GM12891 (cell line): ENCODE results near the gene DRG1.

Source experiments
- DNase-seq: peaks from one replicate; pipeline ENCODE4 v3.0.0; 2011; ENCODE audit warnings: low spot score; ENCODE audit not compliant: insufficient read length
- FAIRE-seq: peaks from 2 replicates; lab custom pipeline; 2011; peaks lifted over from hg19 to GRCh38; lab: Jason Lieb, UNC
- PAX5 ChIP-seq: IDR thresholded peaks from 2 replicates; pipeline ENCODE4 v1.6.1; 2011; ENCODE audit warnings: low read length, moderate library complexity, mild to moderate bottlenecking; ENCODE audit not compliant: insufficient read depth, severe bottlenecking
- POLR2A ChIP-seq: IDR thresholded peaks from 2 replicates; pipeline ENCODE4 v1.6.1; 2011; ENCODE audit warnings: low read depth, low read length, control low read depth
- POLR2AphosphoS5 ChIP-seq: IDR thresholded peaks from 2 replicates; pipeline ENCODE4 v1.6.1; 2011; ENCODE audit warnings: low read depth, low read length, control low read depth
- POU2F2 ChIP-seq: IDR thresholded peaks from 2 replicates; pipeline ENCODE4 v1.6.1; 2011; ENCODE audit warnings: low read depth, mild to moderate bottlenecking, control low read depth, low read length, moderate library complexity
- SPI1 ChIP-seq: IDR thresholded peaks from 2 replicates; pipeline ENCODE4 v1.6.1; 2011; ENCODE audit warnings: low read depth, low read length, control low read depth
- TAF1 ChIP-seq: IDR thresholded peaks from 2 replicates; pipeline ENCODE4 v1.6.1; 2011; ENCODE audit warnings: low read depth, low read length, control low read depth

DRG1 gene

GRCh38 chr22:31442768-31443489, 43.5 kb downstream of the DRG1 start:
- TF ChIP-seq POU2F2 = no peak
- no peak for TF ChIP-seq POLR2AphosphoS5
- DNase-seq (no peak), FAIRE-seq (no peak)

GRCh38 chr22:31443516-31443915, 44.1 kb downstream of the DRG1 start:
- FAIRE-seq (no peak), DNase-seq (no peak)
- no peak for TF ChIP-seq SPI1
- no peak for TF ChIP-seq POU2F2
- TF ChIP-seq TAF1 = no peak
- TF ChIP-seq POLR2AphosphoS5 = no peak
- TF ChIP-seq POLR2A = no peak
- no peak for TF ChIP-seq PAX5

DNA sequence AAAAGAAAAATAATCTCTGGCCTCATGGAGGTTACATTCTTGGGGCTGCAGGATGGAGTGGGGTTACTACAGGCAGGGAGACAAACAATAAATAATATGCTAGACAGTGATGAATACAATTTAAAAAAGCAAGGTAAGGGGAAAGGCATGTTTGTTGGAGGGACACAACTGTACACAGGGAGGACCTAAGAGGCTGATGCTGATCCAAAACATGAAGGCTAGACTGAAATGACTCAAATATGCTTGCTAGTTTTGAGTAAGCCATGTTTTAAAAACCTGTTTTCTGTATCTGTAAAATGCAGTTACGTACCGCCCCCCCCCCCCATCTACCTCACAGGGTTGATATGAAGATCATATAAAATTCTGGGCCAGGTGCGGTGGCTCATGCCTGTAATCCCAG, 46.2 kb downstream of the DRG1 start:
- TF ChIP-seq SPI1 (no peak), TAF1 (no peak), POLR2AphosphoS5 (no peak), POLR2A (no peak), POU2F2 (no peak), PAX5 (no peak)
- no peak for FAIRE-seq
- DNase-seq = no peak

GRCh38 chr22:31446208-31446607, 46.8 kb downstream of the DRG1 start:
- DNase-seq (no peak), FAIRE-seq (no peak)
- no peak for TF ChIP-seq POLR2A
- TF ChIP-seq SPI1 = no peak
- TF ChIP-seq POU2F2 = no peak
- no peak for TF ChIP-seq PAX5
- no peak for TF ChIP-seq TAF1
- no peak for TF ChIP-seq POLR2AphosphoS5

DNA sequence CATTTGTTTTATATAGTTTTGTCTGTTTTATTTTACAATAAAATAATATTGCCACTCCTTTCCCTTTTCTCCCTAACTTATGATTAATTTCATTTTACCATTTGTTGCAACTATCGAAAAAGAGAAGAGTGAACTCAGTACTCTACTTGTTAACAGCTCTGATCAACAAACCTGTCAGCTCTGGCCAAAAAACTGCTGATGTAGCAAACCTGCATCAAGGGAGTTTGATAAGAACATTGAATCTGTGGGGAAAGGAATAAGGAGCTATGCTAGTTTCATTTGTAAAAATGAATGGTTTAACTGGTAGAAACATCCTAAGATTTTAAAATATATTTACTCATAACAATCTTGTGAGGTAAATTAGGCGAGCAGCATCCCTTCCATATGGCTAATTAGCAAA, 47.4 kb downstream of the DRG1 start:
- DNase-seq (no peak), FAIRE-seq (no peak)
- TF ChIP-seq TAF1 = no peak
- no peak for TF ChIP-seq POU2F2
- no peak for TF ChIP-seq SPI1
- no peak for TF ChIP-seq PAX5
- TF ChIP-seq POLR2A = no peak
- TF ChIP-seq POLR2AphosphoS5 = no peak

DNA sequence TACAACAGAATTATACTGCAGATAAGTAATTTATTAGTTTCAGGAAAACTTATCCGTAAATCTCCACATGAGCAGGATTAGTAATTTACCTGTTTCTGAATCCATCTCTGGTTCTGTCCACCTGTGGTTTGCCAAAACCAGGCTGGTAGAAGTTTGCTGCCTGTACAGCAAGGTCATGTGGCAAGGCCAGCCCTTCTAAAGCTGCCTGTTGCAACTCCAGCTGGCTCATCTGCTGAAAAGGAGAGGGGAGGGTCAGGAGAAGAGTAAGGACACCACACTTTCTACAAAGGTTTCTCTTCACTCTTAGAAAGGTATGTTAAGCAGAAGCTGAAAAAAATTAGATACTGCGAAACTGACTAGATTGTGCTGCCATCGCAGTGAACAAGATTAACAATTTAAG, 47.9 kb downstream of the DRG1 start:
- DNase-seq (no peak), FAIRE-seq (no peak)
- TF ChIP-seq PAX5 (no peak), TAF1 (no peak), POLR2A (no peak), SPI1 (no peak), POU2F2 (no peak), POLR2AphosphoS5 (no peak)

DNA sequence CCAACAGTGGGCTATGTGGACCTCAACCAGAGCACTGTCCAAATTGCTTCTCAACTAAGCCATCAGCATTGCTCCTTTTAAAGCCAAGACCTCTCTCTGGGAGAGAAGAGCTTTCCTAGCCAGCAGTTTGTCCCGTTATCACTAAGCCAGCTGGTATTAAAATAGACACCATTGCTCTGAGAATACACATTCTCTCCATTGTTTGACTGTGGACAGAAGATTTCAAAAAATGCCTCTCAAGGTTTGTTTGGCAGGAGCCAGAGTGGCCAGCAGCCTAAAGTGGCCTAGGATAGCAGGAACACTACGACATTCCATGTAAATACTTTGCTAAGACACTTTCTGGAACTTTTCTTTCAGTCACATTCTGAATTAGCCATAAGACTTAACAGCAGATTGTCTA, 49.0 kb downstream of the DRG1 start:
- no peak for DNase-seq
- TF ChIP-seq POU2F2 = no peak
- no peak for TF ChIP-seq SPI1
- no peak for TF ChIP-seq PAX5
- no peak for TF ChIP-seq POLR2A
- TF ChIP-seq TAF1 = no peak
- no peak for TF ChIP-seq POLR2AphosphoS5
- no peak for FAIRE-seq

DNA sequence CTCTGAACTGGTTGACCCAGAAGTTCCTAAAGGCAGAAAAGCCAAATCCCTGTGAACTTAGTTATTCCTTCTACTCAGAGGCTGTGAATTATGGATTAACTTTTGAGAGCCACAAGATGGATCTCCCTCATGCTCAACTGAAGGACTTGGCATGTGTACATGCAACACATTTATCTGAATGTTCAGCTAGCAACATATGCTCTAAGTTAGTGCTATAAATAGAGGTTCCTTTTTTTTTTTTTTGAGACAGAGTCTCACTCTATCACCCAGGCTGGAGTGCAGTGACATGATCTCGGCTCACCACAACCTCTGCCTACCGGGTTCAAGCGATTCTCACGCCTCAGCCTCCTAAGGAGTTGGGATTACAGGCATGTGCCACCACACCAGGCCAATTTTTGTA, 50.1 kb downstream of the DRG1 start:
- FAIRE-seq (no peak), DNase-seq (no peak)
- TF ChIP-seq POU2F2 (no peak), TAF1 (no peak), PAX5 (no peak), POLR2AphosphoS5 (no peak), POLR2A (no peak), SPI1 (no peak)

GRCh38 chr22:31451709-31452571, 52.5 kb downstream of the DRG1 start:
- DNase-seq (no peak), FAIRE-seq (peak; percentile 41)
- TF ChIP-seq TAF1 = no peak
- no peak for TF ChIP-seq POU2F2
- TF ChIP-seq POLR2A = no peak
- no peak for TF ChIP-seq POLR2AphosphoS5
- TF ChIP-seq PAX5 = no peak
- no peak for TF ChIP-seq SPI1
